Activated CD8-positive, alpha-beta memory T cell treated with anti-CD3 and anti-CD28 coated beads, Interleukin-2, amount 50 U/mL, for 1 hour (primary cell): ENCODE results near the gene MCOLN3.

ENCODE experiments used
- DNase-seq: peaks from one replicate; pipeline ENCODE4 v3.0.0-alpha.2; 2020; ENCODE audit errors: extremely low read depth

MCOLN3 gene, protein sequence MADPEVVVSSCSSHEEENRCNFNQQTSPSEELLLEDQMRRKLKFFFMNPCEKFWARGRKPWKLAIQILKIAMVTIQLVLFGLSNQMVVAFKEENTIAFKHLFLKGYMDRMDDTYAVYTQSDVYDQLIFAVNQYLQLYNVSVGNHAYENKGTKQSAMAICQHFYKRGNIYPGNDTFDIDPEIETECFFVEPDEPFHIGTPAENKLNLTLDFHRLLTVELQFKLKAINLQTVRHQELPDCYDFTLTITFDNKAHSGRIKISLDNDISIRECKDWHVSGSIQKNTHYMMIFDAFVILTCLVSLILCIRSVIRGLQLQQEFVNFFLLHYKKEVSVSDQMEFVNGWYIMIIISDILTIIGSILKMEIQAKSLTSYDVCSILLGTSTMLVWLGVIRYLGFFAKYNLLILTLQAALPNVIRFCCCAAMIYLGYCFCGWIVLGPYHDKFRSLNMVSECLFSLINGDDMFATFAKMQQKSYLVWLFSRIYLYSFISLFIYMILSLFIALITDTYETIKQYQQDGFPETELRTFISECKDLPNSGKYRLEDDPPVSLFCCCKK

DNA sequence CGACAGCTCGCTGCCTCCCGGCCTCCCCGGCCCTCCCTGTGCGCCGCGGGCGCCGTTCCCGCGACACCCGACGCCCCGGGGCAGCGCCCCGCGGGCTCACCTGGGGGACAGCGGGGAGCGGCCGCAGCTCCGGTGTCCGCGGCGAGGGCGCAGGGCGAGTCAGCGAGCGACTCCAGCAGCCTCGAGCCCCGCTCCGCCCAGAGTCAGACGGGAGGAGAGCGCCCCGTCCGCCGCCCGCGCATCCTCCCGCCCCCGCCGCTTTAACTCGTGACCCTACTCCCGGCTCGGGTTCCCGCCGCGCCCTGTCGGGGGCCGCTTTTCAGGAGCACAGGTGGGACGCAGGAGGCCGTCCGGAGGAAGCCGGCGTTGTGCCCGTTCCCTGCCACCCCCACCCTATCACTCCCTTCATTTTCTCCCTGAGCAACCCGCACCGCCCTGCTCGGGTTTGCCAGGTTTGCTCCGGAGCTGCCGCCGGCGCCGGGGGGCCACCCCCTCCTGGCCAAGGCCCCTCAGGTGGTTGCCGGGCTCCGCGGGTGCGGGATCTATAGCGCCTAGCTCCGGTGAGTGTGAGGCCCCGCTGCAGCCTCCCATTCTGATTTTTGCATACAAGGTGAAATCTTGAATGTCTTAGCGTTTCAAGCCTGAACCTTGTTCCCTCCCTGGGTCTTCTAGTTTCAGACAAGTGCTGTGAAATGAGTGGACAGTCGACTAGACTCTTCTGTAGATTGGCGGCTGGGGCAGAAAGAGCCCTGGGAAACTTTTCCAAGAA lies at the start of gene MCOLN3:
MCOLN3 (minus strand) TSS at position 205 of the 769 bp plus-strand sequence. CDS start 3,140 bp downstream, outside the sequence.
- DNase-seq = no peak

DNA sequence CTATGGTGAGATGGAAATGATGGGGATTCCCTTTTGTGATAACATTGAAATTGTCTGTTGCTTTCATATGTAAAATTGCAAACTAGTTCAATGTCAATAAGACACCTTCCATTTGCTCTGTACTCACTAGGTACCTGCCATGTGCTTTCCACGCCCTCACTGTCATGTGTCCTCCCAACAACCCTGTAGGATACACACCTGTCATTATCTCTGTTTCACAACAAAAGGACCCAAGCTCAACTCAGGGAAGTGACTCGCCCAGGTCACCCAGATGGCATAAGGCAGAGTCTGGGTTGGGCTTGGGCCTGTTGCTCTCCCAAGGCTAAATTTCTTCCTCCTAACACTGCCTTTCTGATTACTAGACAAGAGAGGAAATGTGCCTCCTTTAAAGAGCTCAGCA lies 45.3 kb upstream of the MCOLN3 start:
- DNase-seq = no peak

DNA sequence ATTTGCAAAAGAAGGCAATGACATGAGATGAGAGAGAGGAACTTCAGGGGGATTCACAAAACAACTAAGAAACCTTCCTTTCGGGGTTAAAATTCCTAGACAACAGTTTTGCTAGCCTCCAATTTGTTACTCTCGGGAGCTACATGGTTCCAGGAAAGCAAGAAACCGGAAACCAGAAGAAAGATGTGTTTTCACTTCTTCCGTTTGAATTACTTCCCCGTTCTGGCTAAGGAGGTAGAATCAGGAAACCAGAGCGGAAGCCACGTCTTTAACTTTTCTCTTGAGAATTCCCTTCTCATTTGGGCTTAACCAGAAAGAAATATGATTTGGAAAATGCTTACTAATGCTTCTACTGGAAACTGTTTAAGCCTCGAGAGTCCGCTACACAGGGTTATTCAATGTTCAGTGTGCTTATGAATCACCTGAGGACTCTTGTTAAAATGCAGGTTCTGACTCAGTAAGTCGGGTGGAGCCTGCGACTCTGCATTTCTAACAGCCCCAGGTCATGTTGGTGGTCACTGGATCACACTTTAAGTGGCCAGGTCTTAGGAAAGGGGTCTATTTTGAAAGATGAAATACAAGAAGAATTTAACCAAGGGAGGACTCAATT lies 43.5 kb upstream of the MCOLN3 start:
- DNase-seq = no peak

DNA sequence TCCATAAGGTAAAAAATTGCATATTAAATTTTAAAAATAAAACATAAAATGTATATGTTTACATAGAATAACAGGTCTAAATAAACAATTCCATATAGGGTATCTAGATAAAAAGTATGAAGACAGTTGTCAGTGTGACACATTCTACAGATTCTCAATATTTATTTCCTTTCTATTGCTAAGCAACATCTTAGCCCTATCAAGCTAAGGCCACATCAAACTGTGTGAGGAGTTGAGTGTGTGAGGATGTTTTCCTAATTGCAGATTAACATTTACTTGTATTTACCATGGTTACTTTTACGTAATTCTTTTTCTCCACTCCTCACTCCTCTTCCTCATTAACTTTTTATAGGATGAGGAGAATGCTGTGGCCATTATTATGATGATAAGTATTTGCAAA lies 41.9 kb upstream of the MCOLN3 start:
- DNase-seq = no peak

DNA sequence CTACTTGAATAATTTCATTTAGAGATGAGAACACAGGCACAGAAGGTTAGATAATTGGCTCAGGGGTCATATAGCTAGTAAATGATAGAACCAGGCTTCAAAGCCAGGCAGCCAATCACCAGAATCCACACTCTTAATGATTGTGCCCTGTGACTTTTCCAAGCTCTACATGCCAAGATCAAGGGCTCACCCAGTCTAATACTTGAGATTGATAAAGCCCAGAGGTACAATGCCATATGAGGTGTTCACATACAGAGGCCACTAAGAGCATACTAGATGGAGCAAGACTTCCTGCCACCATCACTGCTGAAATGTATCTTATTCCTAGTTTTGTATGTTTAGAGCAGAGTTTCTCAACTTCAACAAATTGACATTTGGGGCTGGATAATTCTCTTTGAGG lies 40.9 kb upstream of the MCOLN3 start:
- no peak for DNase-seq

DNA sequence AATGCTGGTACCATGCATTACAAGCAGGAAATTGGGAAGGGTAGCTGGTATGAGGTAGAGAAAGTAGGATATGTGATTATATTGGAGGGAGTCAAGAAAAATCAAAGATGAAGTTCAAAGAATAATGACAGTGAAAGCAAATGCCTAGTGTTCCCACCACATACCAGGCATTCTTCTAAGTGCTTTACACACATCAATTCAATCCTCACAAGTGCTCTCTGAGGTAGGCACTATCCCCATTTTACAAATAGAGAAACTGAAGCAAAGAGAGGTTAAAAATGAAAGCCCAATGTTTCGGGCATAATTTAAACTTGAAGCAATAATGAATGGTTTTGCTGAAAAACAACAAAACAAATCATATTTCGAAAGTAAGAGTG lies 40.1 kb upstream of the MCOLN3 start:
- no peak for DNase-seq

DNA sequence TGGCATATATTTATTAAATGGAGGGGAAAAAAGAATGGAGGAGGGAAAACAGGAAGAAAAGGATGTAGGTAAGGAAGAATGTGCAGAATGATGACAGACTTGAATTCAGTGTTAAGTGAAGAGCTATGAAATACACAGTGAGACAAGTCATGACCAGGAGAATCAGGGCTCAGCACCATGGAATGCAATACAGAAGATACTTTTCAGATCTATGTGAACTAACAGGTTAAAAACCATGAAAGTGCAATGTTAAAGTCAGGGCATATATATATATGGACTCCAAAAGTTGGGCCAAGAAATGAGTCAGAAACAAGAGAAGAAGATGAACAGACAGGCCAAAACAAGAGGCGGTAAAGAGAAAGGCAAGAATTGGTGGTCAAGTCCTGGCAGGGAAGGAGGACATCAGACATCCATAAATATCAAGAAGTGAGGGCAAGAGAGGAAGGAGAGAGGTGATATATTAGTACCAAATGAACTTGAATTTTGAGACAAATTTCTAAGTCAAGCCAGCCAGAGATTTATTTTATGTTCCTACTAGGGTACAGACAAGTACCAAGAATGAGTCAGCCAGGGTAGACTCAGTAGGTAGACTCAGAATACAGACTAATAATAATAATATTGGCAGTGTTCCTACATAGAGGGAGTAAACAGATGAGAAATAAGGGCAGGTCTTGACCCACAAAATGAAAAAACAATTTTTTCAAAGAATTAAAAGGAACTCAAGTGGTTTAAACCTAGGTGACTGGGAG lies 39.5 kb upstream of the MCOLN3 start:
- DNase-seq = no peak

DNA sequence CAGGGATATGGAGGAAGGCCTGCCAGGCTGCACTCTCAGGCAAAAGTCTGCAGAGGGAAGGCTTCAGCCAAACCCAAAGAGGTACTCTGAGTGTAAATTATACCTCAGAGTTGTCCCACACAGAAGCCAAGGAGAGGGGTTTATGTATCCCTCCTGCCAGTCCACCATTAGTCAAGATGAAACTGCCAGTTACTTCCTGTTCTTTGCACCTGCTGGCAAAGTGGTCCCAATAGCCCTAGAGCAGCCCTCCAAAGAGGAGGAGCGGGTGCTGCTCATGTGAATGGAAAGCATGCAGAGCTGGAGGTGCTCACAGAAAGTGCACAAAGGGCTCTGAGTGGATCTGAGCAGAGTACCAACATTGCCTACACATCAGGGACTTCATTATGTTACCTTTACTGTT lies 37.1 kb upstream of the MCOLN3 start:
- DNase-seq = no peak

DNA sequence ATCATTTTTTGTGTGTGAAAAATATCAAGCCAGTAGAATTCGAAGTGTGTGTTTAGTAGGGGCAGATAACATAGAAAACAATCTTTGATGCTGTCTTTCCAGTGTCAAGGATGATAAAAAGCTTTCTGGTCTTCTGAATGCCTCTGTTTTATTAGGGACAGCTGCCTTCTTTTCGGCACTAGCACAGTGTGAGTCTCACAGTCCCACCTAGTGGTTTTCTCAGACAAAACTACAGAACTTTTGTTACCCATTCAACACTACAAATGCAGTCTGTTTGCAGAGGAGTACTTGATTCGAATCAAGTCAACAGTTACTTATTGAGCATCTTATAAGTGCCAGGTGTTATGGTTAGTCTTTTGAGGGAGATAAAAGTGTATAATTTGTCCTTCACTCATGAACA lies 30.6 kb upstream of the MCOLN3 start:
- DNase-seq = no peak

DNA sequence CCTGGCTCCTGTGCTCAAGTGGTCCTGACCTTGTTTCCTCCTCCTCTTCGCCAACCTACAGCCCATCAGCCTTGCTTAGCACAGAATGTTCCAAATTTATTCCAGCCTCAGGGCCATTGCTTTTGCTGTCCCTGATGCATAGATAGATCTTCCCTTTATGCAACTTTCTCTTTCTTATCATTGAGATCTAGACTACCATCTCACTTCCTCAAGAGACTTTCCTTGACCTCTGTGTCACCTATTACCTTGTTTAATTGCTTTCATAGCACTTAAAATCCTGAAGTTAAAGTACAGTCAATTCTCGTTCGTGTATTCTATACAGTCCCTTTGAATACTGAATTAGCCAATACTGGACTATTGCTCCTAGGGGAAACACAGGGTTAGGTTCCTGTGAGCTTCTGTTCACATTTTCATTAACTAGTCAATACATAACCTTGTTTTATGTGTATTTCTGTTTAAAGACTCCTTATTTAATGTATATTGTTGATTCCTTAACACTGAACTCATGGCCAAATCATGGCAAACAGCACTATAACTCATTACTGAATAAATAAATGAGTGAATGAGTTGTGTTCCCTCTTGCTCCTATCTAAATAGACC lies 26.2 kb upstream of the MCOLN3 start:
- DNase-seq = no peak

DNA sequence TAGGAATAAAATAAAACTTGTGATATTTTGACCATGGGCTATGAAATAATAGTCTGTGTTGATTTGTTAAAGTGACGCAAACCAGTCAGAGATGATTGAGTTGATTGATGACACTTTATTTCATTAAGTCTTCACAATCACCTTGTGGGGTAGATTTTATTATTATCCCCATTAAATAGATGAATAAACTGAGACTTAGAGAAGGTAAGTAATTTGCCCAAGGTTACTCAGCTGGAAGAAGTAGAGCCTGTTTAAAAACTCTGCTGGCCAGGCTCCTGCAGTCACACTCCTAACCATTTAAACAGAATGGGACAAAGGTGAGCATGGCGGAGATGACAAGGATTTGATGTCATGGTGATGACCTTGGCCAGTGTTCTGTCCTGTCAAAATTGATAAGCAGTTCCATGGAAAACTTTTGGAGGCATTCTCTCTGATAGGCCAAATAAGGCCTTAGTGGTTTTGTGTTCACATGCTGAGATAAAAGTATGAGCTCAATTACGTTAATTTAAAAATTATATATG lies 22.7 kb upstream of the MCOLN3 start:
- DNase-seq = no peak

DNA sequence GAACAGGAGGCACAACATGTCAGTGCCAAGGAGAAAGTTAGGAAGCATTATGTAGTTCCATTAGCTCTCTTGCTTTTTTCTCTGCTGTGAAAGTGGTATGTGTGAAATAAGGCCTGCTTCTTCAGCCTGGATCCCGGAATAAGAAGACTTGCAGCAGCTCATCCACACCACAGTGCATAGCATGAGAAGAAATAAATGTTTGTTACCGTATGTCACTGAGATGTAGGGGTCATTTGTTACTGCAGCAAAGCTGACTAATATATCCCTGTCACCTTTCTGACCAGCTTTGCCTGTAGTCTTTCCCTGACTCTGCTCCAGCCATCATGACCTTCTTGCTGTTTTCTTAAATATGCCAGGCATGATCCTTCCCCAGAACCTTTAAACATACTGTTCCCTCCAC lies 20.5 kb upstream of the MCOLN3 start:
- no peak for DNase-seq

DNA sequence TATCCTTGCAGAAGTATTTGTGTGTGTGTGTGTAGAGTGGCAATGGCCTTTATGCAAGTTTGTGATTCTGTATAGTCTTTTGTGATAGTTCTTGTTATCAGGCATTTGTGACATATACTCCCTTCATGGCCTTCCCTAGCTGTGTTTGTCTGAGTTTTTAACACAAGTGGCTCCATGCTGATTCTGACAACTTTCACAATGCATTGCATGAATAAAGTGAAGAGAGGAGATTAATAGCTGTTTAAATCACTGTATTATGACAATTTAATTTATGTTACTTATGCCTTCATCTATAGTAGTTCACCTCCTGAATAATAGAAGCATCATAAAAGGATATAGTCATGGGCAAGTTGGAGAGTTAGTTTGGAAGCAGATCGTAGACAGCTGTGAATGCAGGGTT lies 17.2 kb upstream of the MCOLN3 start:
- no peak for DNase-seq

DNA sequence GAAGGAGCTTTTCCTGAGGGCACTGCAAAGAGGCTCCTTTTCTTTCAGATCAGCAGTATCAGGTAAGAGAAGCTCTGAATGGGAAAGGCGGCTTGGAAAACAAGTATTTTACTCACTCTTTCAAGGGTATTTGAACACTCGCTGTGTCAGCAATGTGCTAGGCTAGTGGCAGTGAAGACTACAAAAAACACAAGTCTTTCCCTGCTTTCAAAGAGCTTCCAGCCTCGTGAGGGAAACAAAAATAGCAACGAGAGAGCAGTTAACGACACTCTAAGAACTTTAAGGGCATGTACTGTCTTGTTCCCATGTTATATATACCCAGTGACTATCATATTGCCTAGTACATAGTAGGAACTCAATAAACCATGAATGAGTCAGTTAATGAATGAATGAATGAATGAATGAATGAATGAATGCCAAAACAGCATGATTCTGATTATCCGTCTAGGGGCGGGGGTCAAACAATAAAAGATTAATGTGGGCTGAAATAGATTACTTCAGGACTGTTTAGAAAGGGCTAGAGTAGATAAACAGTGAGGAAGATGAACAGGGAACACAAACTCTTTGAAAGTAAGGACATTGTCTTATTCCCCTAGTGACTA lies 14.2 kb upstream of the MCOLN3 start:
- no peak for DNase-seq

DNA sequence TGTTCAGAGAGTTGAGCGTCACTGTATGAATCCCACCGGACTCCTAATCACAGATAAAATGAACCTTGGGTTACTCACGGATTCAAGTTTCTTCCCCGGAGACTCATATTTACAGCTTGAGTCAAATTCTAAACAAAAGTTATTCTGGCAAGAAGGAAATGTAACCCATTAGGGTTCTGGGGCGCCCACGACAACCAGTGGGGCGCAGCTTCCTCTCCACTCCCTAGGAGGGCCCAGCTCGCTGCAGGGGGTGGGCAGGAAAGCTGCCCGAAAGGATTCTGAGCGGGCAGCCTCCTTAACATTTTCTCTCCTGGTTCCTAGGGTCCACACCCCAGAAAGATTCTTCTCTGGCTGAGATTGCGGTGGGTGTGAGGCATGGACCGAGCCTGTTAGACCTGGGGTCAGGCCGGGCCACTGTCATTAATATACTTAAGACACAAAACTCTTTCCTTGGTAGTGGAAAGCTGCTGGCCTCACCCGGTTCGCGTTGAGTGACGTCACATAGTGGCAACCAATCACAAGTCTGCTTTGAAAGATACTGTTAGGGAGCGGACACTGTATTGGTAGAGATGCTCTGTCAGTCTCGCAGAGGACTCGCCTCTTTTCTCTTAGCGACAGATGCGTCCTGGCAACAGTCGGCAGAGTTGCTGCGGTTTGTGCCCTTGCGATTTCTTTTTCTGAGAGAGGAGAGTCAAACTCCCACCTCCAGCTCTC lies 13.6 kb upstream of the MCOLN3 start:
- peak; percentile 77 for DNase-seq

DNA sequence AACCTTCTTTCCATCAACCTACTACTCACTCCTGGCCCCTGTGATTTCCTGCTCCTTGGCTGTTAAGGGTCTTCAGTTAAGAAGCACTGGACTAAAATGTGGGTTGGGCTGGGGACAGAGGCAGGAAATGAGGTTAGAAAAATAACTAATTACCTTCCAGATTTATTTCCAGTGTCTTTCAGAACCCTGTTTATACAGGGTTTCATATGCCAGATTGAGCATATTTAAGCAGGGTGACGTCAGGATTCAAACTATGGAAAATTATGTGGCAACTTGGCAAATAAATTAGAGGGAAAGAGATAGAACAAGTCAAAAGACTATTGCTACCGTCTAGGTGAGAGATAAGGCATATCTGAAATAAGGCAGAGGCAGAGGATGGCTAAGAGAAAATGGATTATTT lies 11.7 kb upstream of the MCOLN3 start:
- DNase-seq = no peak

DNA sequence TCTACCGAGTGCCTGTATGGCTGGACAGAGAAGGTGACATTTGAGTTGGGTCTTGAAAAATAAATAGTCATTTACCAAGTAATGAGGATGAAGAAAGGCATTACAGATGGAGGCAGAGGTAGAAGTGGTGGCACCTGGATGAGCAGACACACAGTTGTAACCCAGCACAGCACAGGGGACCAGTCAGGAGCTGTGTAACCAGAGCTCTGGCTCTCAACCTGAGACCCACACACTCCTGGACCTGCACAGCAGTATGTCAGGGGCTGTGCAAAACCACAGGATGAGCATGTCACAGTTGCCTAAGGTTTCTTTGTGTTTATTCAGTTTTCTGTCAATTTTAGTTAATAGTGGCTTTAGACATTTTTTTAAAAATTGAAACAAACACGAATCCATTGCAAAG lies 11.3 kb upstream of the MCOLN3 start:
- no peak for DNase-seq

DNA sequence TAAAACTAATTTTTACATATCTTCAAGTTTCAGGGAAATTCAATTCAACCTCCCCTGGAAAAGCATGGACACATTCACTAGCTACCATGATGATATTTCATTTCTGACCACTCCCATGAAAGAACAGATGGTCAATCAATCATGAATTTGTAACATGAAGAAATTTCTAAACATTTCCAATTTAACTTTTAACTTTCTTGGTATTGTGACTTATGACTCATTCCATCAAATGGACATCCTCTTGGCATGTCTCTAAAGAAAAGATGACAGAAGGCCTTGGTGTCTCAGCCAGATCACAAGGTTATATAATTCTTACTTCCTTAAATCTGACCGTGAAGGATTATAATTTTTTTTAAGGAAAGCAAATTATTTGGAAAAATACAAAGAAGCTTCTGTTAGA lies 10.5 kb upstream of the MCOLN3 start:
- no peak for DNase-seq

DNA sequence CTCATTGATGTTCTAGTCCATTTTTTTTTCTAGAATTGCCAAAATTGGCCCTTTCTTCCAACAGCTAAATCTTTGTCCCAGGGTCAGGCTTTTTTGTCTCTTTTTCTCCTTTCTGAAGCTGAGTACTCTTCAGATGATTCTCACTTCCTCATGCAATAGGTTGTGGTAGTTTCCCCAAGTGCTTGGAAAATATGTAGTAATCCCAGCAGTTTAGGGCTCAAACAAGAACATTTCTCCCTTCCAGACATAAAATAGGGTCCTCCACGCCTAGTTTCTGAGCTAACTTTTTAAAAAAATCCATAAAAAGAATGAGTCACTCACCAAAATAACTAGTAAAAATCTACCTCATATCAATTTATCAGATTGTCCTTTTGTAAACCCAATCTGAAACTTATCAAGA lies 10.0 kb upstream of the MCOLN3 start:
- no peak for DNase-seq

DNA sequence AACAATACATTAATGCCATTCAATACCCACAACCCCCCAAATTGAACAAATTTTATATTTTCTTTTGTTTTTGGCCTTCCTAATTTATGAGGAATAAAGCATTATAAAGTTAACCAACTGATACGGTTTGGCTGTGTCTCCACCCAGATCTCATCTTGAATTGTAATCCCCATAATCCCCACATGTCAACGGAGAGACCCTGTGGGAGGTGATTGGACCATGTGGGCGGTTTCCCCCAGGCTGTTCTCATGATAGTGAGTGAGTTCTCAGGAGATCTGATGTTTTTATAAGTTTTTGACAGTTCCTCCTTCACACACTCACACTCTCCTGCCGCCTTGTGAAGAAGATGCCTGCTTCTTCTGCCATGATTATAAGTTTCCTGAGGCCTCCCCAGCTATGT lies 6.4 kb upstream of the MCOLN3 start:
- no peak for DNase-seq
